IPS DF 19.7 (cell line): ENCODE data around the gene ELL.

Experiments
- DNase-seq: peaks from one replicate; pipeline ENCODE4 v3.0.0-alpha.2; 2013; ENCODE audit warnings: low read depth, low spot score

The ELL gene

DNA sequence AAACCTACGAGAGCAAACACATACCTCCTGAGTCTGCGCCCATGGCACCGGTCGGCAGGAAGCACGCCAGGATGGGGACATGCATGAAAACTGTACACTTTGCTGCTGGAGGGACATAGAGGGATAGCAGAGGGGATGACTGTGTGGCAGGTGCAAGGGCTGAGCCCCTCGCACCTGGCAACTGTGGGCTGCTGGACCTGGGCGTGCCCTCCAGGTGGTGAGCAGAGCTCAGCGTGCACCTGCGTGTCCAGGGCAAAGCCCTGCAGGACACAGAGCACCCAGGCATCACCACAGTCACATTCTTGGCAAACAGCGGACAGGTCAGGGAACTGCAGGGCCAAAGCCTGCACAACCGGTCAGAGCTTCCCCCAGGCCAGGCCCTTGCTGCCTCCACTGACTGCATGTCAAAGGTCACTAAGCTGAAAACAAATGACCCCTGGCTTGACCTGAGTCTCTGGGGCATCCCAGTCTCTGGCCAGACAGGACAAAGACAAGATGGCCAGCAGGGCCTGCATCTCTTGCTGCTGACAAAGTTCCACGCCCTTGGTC, 75.0 kb downstream of the ELL start:
- DNase-seq: no peak

DNA sequence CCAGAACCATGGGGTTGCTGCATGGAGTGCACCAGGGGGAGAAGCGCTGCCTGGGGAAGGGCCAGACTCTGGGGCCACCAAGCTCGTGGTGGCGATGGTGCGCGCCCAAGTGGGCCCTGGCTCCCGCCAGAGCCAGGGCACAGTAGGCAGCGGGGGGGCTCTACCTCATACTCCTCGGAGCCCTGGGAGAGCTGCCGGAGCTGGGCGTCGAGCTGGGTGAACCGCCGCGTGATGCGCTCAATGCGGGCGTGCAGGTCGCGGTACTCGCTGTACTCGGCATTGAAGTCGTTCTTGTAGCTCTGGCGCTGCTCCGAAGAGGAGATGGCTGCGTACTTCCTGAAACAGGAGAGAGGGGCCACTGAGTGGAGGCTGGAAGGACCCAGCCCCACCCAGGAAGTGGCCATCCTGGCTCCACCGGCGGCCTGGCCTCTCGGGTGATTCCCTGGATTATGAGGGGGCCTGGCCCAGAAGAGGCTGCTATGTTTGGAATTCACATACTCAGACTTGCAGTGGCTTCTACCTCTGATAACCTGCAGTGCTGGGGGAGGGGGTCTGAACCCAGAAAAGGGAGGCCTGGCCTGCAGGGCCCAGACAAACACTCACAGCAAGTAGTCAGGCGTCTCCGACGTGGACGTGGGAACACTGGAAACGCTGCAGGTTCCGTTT, 75.6 kb downstream of the ELL start:
- no peak for DNase-seq

DNA sequence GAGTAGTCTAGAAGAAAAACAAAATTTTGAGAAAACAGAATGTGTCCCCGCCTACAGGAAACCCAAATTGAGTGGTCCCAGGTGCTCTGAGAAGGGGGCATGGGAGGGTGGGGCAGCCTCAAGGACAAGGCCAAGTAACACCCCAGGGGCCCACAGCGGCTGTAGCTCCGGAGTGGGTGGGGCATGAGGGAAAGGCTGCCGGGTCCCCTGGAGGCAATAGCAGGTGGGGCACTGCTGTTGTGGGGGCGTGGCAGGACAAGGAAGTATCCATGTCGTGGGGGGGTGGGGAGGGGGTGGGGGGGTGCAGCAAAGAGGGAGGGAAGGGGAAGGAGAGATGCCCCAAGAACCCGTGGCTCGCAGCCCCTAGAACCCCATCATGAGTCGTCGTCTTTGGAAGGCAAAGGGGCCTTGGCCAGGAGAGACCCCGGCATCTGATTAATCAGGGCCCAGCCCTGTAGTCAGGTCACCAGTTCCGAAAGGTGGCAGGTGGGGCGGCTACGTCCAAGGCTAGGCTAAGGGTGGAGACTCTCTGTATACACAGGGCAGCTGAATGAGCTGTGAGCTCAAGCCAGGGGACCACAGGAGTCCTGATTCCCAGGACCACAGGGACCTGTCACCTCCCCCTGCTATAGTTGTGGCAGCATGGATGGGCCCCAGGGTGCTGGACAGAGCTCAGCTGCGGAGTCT, 76.5 kb downstream of the ELL start:
- DNase-seq: no peak

DNA sequence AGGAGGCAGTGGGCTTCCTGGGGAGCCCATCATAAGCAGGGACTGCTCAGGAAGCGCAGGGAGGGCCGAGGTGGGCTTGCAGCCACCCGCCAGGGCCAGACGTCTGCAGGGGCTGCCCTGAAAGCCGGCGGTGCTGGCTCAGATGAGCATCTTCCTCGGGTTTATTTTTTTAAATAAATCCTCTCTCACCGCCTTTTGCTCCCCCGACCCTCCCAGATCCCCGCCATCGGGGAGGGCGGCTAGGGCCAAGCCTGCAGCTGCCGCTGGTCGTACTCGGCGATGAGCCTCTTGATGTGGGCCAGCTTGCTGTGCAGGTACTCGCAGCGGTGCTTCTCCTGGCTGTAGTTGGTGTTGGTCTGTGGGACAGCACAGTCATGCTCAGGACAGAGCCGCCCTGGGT, 77.4 kb downstream of the ELL start:
- no peak for DNase-seq

DNA sequence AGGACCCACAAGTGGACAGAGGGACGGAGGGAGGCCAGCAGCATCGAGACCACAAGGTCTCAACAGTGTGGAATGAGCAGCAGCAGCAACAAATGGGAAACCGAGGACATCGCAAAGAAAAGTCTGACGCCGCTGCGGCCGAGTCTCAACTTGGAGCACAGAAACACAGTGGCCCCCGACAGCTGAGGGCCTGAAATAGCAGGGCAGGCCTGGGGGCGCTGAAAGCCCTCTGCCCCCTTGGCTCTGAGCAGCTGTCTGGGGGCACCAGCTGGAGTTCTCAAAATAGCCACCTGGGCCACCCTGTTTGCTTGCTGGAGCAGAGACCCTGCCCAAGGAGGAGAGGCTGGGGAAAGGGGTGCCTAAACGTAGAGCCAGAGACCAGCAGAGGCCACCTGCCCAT, 78.0 kb downstream of the ELL start:
- no peak for DNase-seq

DNA sequence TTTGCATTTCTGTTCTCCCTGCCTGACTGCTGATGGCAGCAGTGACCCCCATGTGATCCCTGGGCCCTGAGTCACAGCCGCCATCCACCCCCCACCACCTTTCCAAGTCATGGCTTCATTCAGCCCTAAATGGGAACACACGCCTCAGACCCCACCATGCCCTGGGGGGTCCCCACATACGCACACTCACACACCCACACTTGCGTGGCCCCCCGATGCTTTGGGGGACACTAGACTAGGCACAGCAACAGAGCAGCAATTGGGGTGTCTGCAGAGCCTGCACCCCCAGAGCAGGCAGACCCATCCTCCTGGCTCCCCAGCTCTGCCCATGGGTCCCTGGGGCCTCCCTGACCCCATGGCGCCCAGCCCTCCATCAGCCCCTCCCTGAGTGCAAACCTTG, 78.5 kb downstream of the ELL start:
- DNase-seq: no peak

DNA sequence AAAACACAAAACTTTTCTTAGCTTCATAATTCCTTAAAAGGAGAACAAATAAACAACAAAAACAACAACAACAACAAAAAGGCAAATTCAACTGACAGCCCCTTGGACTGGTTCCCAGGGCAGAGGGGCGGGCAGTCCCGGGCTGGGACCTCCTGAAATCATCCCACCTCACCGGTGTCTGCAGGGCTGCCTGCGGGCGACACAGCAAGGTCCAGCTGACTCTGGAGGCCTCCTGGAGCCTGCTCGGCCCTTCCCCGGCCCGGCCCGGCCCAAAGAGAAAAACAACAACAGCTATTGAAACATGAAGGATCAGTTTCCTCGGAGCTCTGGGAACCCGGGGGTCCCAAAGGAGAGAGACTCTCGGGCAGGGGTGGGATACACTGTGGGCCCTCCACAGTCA, 78.9 kb downstream of the ELL start:
- DNase-seq: no peak

DNA sequence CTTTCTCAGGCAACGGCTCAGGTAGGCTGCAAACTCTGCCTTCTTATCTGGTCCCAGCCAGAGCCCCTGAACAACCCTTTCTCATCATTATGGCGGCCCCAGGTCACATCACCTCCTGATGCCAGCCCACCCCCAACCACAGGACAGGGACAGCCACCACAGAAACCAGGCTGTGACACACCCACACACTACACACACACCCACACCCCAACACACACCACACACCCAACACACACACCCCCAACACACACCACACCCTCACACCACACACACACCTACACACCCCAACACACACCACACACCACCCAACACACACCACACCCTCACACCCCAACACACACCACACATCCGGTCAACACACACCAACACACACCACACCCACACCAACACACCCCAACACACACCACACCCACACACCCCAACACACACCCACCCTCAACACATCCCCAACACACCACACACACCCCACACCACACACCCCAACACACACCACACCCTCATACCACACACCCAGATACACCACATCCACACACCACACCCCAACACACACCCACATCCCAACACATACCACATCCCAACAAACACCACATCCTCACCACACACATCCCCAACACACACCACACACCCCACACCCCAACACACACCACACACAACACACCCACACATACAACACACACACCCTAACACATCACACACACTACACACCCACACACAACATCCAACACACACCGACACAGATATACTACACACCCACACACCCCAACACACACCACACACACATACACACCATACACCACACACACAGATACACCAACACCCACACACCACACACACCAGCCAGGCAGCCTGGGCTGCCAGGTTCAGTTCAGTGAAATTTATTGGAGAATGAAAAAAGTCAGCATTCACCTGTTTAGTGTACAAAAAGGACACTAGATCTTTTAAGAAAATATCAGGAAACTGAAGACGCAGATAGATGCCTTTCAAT, 79.8 kb downstream of the ELL start:
- no peak for DNase-seq

DNA sequence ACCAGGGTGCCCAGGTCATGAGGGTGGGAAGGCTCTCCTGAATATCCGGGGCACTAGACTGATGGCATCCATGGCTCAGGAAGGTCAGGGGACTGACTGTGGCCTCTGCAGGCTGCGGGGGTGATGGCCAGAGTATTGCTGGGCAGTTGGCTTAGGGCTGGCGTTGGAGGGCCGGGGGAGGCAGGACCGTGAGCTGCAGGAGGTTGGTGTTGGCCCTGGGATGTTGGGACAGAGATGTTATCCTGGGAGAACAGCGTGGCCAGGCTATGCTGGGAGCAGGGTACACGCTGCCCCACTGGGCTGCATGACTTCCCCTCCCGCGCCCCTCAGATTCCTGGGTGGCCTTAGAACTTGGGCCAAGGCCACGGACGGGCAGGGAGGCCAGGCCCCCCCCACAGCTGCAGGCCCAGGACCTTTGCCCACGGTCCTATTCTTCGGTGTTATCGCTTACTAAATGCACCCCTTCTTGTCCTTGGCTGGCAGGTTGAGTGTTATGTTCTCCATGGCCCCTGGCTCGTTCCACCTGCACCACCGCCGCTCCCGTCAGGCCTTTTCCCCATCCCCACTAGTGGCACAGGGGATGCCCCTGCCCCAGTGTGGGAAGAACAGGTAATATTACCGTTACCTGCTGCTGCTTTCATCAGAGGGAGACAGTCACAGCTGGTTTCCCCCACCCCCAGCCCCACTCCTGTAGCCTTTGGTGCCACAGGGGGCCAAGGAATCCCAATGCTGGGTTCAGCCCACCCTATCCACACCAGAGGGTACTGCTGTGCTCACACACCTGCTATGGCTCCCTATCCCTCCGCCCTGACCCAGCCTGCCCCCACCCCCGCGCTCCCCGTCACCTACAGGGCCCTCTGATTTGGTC, 80.7 kb downstream of the ELL start:
- DNase-seq: no peak

DNA sequence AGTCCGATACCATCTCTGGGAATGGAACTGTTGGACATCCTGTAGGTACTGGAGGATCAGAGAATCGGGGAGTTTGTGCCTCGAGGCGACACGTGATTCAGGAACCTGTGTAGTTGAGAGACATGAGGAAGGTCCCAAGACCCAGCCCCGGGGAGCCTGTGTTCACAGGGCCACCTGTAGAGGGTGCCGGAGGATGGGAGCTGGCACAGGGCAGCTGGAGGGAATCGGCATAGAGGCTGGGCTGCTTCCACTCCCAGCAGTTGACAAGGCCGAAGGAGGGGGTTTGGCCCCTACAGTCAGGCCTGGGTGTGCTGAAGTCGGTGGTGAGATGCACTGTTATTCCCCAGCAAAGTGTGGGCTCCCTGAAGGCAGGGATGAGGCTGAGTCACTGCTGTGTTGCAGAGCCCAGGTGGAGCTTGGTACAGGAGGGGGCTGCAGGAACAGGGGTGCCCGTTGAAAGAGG, 81.4 kb downstream of the ELL start:
- DNase-seq: no peak

DNA sequence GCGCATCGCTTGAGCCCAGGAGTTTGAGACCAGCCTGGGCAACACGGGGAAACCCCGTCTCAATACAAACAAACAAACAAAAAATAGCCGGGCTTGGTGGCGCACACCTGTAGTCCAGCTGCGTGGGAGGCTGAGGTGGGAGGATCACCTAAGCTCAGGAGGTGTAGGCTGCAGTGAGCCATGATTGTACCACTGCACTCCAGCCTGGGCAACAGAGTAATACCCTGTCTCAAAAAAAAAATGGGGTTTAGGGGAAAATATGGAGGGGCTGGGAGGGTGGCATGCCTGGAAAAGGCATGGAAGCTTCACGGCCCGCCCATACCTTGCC, 82.0 kb downstream of the ELL start:
- no peak for DNase-seq

DNA sequence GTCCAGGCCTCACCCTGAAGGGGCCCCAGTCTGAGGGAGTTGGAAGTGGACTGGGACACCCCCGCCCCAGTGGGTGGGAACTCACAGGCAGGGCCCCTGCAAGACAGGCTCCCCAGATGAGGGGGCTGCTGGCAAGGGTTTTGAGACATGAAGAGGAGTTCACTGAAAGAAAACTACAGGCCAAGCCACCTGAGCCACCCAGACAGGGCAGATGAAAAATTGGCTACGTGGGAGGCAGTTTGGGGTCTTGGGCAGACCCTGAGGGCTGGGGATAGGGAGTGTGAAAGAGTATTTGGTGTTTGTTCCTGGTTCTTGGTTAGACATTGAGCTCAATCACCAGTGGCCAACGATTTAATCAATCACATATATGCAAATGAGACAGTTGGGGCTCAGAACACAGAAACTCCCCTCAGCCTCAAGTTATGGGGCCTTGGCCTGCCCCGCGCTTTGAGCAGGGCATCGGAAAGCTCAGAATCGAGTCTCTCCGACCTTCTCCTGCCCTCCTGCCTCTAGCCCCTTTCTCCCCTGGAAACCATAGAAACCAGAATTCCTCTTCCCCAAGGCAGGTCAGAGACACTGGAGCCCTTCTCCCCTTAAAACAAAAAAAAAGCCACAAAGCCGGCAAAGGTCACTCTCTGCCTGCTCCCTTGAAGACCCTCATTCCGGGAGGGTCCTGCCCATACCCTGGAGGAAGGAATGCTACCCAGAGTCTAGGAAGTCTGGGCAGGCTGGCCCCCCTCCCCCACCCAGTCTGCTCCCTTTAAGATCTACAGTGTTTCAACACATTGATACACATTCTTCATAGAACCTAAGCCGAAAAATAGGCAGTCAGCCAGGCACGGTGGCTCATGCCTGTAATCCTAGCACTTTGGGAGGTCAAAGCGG, 82.6 kb downstream of the ELL start:
- DNase-seq: no peak

DNA sequence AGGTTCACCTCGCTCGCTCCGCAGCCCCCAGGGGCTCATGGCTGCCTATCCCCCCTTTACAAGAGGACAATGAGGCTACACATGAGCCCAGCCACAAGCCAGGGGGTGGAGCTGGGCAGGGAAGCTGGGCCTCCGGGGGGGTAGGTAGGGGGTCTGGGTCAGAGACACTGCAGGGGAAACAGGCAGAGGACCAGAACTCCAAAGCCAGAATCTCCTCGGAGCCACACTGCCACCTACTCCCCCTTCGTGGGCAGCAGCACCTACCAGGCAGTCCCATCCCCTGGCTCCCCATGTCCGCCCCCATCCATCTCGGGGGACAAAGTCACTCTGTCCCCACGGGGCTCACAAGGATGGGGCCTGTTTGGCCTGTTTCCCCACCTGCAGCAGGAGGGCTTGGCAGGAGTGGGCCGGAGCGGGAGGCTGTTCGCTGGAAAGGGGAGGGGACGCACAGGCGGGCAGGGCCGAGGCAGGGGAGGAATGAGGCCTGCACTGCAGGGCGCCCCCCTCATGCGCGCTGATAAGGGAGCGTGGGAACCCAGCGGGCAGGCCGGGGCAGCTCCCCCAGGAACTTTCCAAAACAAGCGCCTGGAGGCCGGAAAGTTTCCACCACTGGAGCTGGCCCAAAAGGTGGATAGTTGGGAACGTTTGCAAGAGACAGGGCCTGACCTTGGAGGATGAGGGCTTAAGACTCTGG, 83.4 kb downstream of the ELL start:
- DNase-seq: no peak

DNA sequence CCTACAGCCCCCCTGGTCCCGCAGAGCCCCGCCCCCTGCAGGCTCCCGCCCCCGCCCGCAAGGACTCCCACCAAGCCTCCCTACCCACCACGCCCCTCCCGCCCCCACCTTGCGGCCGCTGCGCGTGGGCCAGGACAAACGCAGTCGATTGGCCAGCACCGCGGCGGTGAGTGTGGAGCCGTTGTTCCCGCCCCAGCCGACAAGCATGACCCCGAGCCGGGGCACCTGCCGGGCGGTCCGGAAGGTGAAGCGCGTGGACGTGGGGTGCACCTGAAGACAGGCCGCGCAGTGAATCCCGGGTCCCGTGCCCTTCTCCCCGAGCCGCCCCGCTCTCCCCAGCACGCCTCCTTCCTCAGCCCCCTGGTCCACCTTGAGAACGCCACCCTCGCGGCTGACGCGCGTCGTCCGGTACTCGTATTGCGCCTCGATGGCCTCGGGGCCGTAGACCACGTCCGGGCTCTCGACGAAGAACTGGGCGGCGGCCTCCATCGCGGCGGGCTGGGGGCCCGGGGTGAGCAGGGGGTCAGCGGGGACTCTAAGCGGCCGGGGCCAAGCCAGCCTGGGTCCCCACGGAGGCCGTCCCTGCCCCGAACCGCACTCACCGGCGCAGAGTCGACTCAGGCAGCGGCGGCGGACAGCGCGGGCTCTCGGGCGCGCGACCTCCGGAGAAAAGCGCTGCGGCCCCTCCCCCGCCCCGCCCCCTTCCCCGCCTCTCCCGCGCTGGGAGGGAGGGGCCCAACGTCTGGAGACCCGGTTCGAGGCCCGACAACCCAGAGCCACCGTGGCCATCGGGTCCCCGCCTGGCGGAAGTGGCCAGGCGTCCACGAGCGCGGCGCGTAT, 84.2 kb downstream of the ELL start, which contains the start of gene ISYNA1:
Gene ISYNA1 (minus strand): TSS at position 643 of the 840 bp plus-strand sequence. CDS start 154 bp downstream, at position 489.
- DNase-seq: no peak

DNA sequence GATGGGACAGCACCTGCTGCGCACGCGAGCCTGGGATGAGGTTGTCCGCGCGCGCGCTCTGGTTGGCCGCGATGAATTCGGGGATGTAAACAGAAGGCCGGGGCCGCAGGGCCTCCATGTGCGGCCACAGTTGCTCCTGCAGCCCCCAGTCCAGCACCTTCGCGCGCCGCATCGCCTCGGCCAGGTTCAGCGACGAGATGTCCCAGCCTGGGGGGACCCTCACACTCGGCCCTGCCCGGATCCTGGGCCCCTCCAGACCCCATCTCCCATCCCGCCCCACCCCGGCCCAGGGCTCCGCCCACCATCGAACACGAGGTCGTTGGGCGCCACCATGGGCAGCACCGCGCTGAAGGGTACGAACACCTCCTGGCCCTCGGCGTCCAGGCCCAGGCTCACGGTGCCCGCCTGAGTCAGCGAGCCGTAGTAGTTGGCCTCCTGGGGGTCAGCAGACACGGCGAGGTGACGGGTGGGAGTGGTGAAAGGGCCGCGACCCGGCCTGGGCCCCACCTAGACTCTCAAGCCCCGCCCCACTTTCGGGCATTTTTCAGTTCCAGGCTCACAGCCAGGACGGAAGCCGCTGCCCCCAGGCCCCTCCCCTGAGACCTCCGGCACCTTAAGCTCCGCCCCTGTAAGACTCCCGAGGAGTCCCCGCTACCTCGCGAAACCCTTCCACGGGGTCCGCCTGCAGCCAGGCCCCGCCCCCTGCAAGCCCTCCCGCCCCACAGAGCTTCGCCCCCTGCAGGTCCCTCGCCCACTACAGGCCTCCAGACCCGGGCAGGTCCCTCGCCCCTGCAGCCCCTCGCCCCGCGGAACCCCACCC, 85.0 kb downstream of the ELL start:
- no peak for DNase-seq

DNA sequence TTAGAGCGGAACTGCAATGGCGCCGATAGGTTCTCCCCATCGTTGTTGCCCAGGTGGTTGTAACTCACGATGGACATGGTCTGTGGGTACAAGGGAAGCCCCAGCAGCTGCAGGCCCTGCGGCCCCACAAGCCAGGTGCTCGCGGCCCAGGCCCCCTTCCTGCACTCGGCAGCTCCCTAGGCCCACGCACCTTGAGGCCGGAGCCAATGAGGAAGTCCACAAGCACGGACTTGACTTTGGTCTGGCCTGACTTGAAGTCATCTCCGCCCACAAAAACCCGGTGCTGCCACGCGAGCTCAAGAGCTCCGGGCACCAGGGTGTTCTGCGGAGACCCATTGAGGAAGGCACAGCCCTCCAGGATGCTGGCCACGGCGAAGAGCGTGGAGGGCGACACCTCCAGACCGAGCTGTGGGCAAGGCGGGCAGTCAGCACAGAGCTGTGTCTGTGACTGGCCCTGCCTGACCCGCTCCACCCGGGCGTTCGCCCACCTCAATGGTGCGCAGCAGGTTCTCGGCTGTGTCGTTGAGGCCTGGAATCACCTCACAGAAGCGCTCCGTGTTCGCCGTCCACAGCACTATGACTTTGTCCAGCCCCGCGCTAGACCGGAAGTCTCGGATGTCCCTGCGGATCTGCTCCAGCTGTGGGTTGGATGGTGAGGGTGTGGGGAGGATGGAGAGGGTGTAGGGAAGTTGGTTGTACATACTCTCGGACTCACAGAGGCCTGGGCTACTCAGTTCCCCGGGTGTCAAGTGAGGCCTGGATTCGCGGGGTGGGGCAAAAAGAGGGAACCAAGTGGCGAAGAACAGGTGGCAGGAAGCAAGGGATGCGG, 85.8 kb downstream of the ELL start:
- no peak for DNase-seq
